Common myeloid progenitor, CD34-positive (primary cell): ENCODE measurements around the gene NEK7.

Experiments used
- CTCF ChIA-PET: fragments of 350-600 bp; sonication (Branson Sonifier 250); formaldehyde crosslinking; loops from one replicate; lab custom pipeline; 2021; ENCODE audit warnings: antibody characterized with exemption; lab: Charles Lee
- POLR2A ChIA-PET: fragments of 350-600 bp; sonication (Branson Sonifier 250); formaldehyde crosslinking; loops from one replicate; lab custom pipeline; 2021; ENCODE audit warnings: antibody characterized with exemption; lab: Charles Lee
- DNase-seq, 3 donors: peaks; one replicate each; pipeline versions ENCODE4 v3.0.0 to v3.0.0-alpha.2; 2013
- H3K27ac ChIP-seq, 2 experiments: 1 replicate in 1 of 2; 2 replicates in 1 of 2; pipeline ENCODE4 v1.7.0; 2013; ENCODE audit warnings: inconsistent platforms in 2 of 2, low read length in 2 of 2, mild to moderate bottlenecking in 2 of 2, low read depth in 1 of 2, moderate library complexity in 1 of 2; ENCODE audit not compliant: severe bottlenecking in 2 of 2, insufficient read depth in 1 of 2, poor library complexity in 1 of 2
- H3K27me3 ChIP-seq, 5 experiments: replicated peaks in 2 of 5; 1 replicate in 3 of 5; 2 replicates in 2 of 5; pipeline versions ENCODE4 v1.6.1 to v1.7.0; 2013; ENCODE audit warnings: low read length in 4 of 5, mild to moderate bottlenecking in 2 of 5, moderate library complexity in 2 of 5, inconsistent platforms in 1 of 5; ENCODE audit not compliant: insufficient read depth in 5 of 5, control insufficient read depth in 4 of 5
- H3K36me3 ChIP-seq, 4 experiments: 1 replicate in 2 of 4; 2 replicates in 2 of 4; pipeline versions ENCODE4 v1.6.1 to v1.7.0; 2013; ENCODE audit warnings: low read length in 3 of 4, control low read depth in 1 of 4, mild to moderate bottlenecking in 1 of 4; ENCODE audit not compliant: control insufficient read depth in 4 of 4, insufficient read depth in 4 of 4
- H3K4me1 ChIP-seq, 4 experiments: 1 replicate in 3 of 4; 2 replicates in 1 of 4; pipeline versions ENCODE4 v1.6.1 to v1.7.1; 2013; ENCODE audit warnings: low read length in 3 of 4, mild to moderate bottlenecking in 3 of 4, control low read depth in 1 of 4, inconsistent platforms in 1 of 4, moderate library complexity in 1 of 4; ENCODE audit not compliant: control insufficient read depth in 4 of 4, insufficient read depth in 4 of 4; ENCODE audit errors: control extremely low read depth in 1 of 4
- H3K4me3 ChIP-seq, 7 experiments: 1 replicate in 4 of 7; 2 replicates in 3 of 7; pipeline versions ENCODE4 v1.5.1 to v1.7.0; 2013; ENCODE audit warnings: mild to moderate bottlenecking in 7 of 7, low read length in 6 of 7, moderate library complexity in 6 of 7, inconsistent platforms in 2 of 7, low read depth in 2 of 7, control low read depth in 1 of 7; ENCODE audit not compliant: insufficient read depth in 4 of 7, control insufficient read depth in 1 of 7; ENCODE audit errors: extremely low read depth in 1 of 7
- H3K9me3 ChIP-seq, 5 experiments: 1 replicate in 4 of 5; 2 replicates in 1 of 5; pipeline versions ENCODE4 v1.6.1 to v1.7.1; 2013; ENCODE audit warnings: low read length in 4 of 5, mild to moderate bottlenecking in 2 of 5, inconsistent platforms in 1 of 5, low read depth in 1 of 5, moderate library complexity in 1 of 5; ENCODE audit not compliant: control insufficient read depth in 4 of 5, insufficient read depth in 2 of 5; ENCODE audit errors: control extremely low read depth in 1 of 5
- WGBS: methylation state at CpG from one replicate; pipeline ENCODE4 v1.1.5; 2013; ENCODE audit not compliant: insufficient coverage; 5-methylcytosine and 5-hydroxymethylcytosine counted together

NEK7 gene

GRCh38 chr1:198117267-198117666 is 39.5 kb upstream of the NEK7 start:
- H3K27me3 ChIP-seq = no peaks in the 10 kb centered on the region
- ChIA-PET CTCF (interaction anchor here (0.7 to 1.0 kb wide), 2 partner anchors 59 to 307 kb away, joined by 3 to 4 read pairs; no protein-coding TSS in a partner anchor), POLR2A (interaction anchor here (0.6 kb wide), 1 partner anchor 299 kb away, joined by 5 read pairs; no protein-coding TSS in a partner anchor)
- DNase-seq = no peak
- no peak overlapping the region for H3K27ac ChIP-seq
- no peaks in the 10 kb centered on the region for H3K36me3 ChIP-seq
- no peak overlapping the region for H3K4me3 ChIP-seq
- no peaks in the 10 kb centered on the region for H3K9me3 ChIP-seq
- H3K4me1 ChIP-seq = no peaks in the 10 kb centered on the region
- 100% methylated on average over 1 of the region's 1 CpG for WGBS

DNA sequence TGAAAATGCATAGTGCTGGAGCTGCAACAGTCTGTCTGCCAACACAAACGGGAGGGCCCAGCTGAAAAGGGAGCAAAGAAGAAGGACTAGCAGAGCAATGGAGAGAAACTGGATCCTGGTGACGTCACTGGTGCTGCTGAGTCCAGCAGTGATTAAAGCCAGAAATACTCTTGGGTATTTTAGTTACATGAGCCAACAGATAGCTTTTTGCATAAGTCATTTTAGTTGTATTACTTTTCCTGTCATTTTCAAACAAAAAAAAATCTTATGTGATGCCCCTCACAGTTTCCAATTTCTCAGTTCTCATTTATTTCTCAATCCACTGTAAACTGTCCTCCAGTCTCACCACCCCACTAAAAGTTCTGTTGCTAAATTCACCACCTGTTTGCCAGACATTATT is 38.7 kb upstream of the NEK7 start:
- DNase-seq = no peak
- 100% methylated on average over 2 of the region's 2 CpGs for WGBS
- H3K9me3 ChIP-seq = no peaks in the 10 kb centered on the region
- H3K4me1 ChIP-seq = no peaks in the 10 kb centered on the region
- no peak overlapping the region for H3K4me3 ChIP-seq
- no peaks in the 10 kb centered on the region for H3K36me3 ChIP-seq
- no peaks in the 10 kb centered on the region for H3K27me3 ChIP-seq
- POLR2A ChIA-PET = no interaction called here
- no peak overlapping the region for H3K27ac ChIP-seq
- CTCF ChIA-PET = interaction anchor here (1.4 kb wide), 1 partner anchor 38 kb away, joined by 3 read pairs; no protein-coding TSS in a partner anchor

DNA sequence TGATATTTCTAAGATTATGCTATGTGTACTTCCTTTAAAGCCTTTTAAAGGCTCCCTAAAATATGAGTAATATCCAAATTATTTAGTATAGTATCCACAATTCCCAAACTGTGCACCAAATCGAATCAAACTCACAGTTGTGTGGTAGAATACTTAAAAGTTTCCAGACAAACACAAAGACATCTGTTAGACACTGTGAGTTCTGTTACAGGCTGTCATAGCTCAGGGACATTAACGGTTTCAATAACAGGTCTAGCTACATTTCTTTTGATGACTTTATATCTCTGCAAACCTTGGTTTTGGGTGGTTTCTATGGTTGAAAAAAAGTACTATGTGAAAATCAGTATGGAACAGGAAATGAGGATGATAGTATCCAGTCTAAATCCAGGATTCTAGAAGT is 36.9 kb upstream of the NEK7 start:
- CTCF ChIA-PET = interaction anchor here (1.5 kb wide), 1 partner anchor 34 kb away, joined by 4 read pairs; no protein-coding TSS in a partner anchor
- H3K27ac ChIP-seq = no peak overlapping the region
- 83% methylated on average over 1 of the region's 2 CpGs for WGBS

GRCh38 chr1:198121056-198121826 is 35.6 kb upstream of the NEK7 start:
- 73% methylated on average over 3 of the region's 3 CpGs for WGBS
- POLR2A ChIA-PET = no interaction called here
- Histone ChIP-seq H3K4me3 (no peak overlapping the region), H3K27ac (no peak overlapping the region), H3K4me1 (no peaks in the 10 kb centered on the region), H3K9me3 (no peaks in the 10 kb centered on the region), H3K36me3 (no peaks in the 10 kb centered on the region), H3K27me3 (no peaks in the 10 kb centered on the region)
- no peak for DNase-seq
- CTCF ChIA-PET = interaction anchor here (1.5 kb wide), 1 partner anchor 33 kb away, joined by 5 read pairs; no protein-coding TSS in a partner anchor

More for the DNA sequence above, 36.9 kb upstream of the NEK7 start:
- H3K27me3 ChIP-seq = no peaks in the 10 kb centered on the region
- H3K36me3 ChIP-seq = no peaks in the 10 kb centered on the region
- POLR2A ChIA-PET = no interaction called here
- H3K4me1 ChIP-seq = no peaks in the 10 kb centered on the region
- no peak for DNase-seq
- H3K9me3 ChIP-seq = no peaks in the 10 kb centered on the region
- no peak overlapping the region for H3K4me3 ChIP-seq

GRCh38 chr1:198122693-198123092 is 34.1 kb upstream of the NEK7 start:
- Histone ChIP-seq H3K27me3 (no peaks in the 10 kb centered on the region), H3K36me3 (no peaks in the 10 kb centered on the region), H3K4me3 (no peak overlapping the region), H3K27ac (no peak overlapping the region), H3K4me1 (no peaks in the 10 kb centered on the region), H3K9me3 (no peaks in the 10 kb centered on the region)
- ChIA-PET CTCF (interaction anchor here (0.6 to 1.5 kb wide), 3 partner anchors 26 to 34 kb away, joined by 3 to 5 read pairs (median 3); no protein-coding TSS in a partner anchor), POLR2A (no interaction called here)
- no CpG with 5 or more reads among the region's 1 CpG for WGBS
- DNase-seq = peak in 2 of 3 donors; percentile 32 to 64

- ChIA-PET CTCF (interaction anchor here (0.6 to 1.5 kb wide), 3 partner anchors 25 to 35 kb away, joined by 3 to 5 read pairs (median 3); no protein-coding TSS in a partner anchor), POLR2A (no interaction called here)
- H3K4me1 ChIP-seq = no peaks in the 10 kb centered on the region
Observed at GRCh38 chr1:198123133-198123532, 33.7 kb upstream of the NEK7 start.

GRCh38 chr1:198124673-198125072 is 32.1 kb upstream of the NEK7 start:
- Histone ChIP-seq H3K4me1 (peaks cover 0 to 3% (median 0%) of the 10 kb centered on the region in 4 experiments), H3K36me3 (no peaks in the 10 kb centered on the region), H3K9me3 (no peaks in the 10 kb centered on the region), H3K4me3 (no peak overlapping the region), H3K27me3 (no peaks in the 10 kb centered on the region), H3K27ac (no peak overlapping the region)
- no peak for DNase-seq
- ChIA-PET POLR2A (no interaction called here), CTCF (no interaction called here)
- WGBS = no CpG with 5 or more reads among the region's 1 CpG

More at GRCh38 chr1:198123133-198123532, 33.7 kb upstream of the NEK7 start:
- Histone ChIP-seq H3K27me3 (no peaks in the 10 kb centered on the region), H3K9me3 (no peaks in the 10 kb centered on the region), H3K27ac (no peak overlapping the region), H3K4me3 (no peak overlapping the region), H3K36me3 (no peaks in the 10 kb centered on the region)
- DNase-seq = no peak
- no CpG with 5 or more reads among the region's 2 CpGs for WGBS
